Neural progenitor cell (in vitro differentiated cells): ENCODE data around the gene BTBD18. TPM values are rescaled to one million over a fixed set of nuclear protein-coding genes. Genes with fewer than 3 reads are reported as not detected.

Experiments
- DNase-seq: peaks from one replicate; pipeline ENCODE4 v3.0.0-alpha.2; 2016; ENCODE audit warnings: low spot score
- H2AFZ ChIP-seq: fragments of 200-600 bp; sonication (generic); replicated peaks from 2 replicates; pipeline ENCODE4 v1.6.1; 2016; ENCODE audit warnings: antibody characterized with exemption
- H3F3A ChIP-seq: fragments of 200-600 bp; sonication (generic); 2 replicates; pipeline ENCODE4 v1.6.1; 2016; ENCODE audit warnings: antibody characterized with exemption, low read depth
- H3K27ac ChIP-seq: fragments of 200-600 bp; sonication (generic); 2 replicates; pipeline ENCODE4 v1.5.1; 2016; ENCODE audit warnings: mild to moderate bottlenecking
- H3K27me3 ChIP-seq: fragments of 200-600 bp; sonication (generic); 2 replicates; pipeline ENCODE4 v1.6.1; 2016; ENCODE audit warnings: mild to moderate bottlenecking, moderate library complexity
- H3K36me3 ChIP-seq: fragments of 200-600 bp; sonication (generic); 2 replicates; pipeline ENCODE4 v1.5.1; 2016
- H3K4me1 ChIP-seq: fragments of 200-600 bp; sonication (generic); 2 replicates; pipeline ENCODE4 v1.6.1; 2016; ENCODE audit warnings: mixed run types
- H3K4me2 ChIP-seq: fragments of 200-600 bp; sonication (generic); 2 replicates; pipeline ENCODE4 v1.6.1; 2016
- H3K4me3 ChIP-seq: fragments of 200-600 bp; sonication (generic); 2 replicates; pipeline ENCODE4 v1.5.1; 2016
- H3K79me2 ChIP-seq: fragments of 200-600 bp; sonication (generic); 2 replicates; pipeline ENCODE4 v1.6.1; 2016; ENCODE audit warnings: low read depth
- H3K9ac ChIP-seq: fragments of 200-600 bp; sonication (generic); 2 replicates; pipeline ENCODE4 v1.6.1; 2016
- H3K9me3 ChIP-seq: fragments of 200-600 bp; sonication (generic); 2 replicates; pipeline ENCODE4 v1.5.1; 2016; ENCODE audit warnings: low read depth
- H4K20me1 ChIP-seq: fragments of 200-600 bp; sonication (generic); 2 replicates; pipeline ENCODE4 v1.6.1; 2016; ENCODE audit warnings: low read depth
- H3K27ac Mint-ChIP-seq: 3 replicates; pipeline ENCODE4 v1.8.0; 2021; ENCODE audit warnings: mixed read lengths
- H3K27me3 Mint-ChIP-seq: 2 replicates; pipeline ENCODE4 v1.8.0; 2022; ENCODE audit warnings: low read depth, mild to moderate bottlenecking, inconsistent platforms, moderate library complexity, mixed read lengths; ENCODE audit not compliant: insufficient read depth
- H3K36me3 Mint-ChIP-seq: 3 replicates; pipeline ENCODE4 v1.8.0; 2021; ENCODE audit warnings: mixed read lengths
- H3K4me1 Mint-ChIP-seq: 3 replicates; pipeline ENCODE4 v1.8.0; 2021; ENCODE audit warnings: mixed read lengths
- H3K4me3 Mint-ChIP-seq: 3 replicates; pipeline ENCODE4 v1.8.0; 2021; ENCODE audit warnings: mild to moderate bottlenecking, moderate library complexity, mixed read lengths
- H3K9me3 Mint-ChIP-seq: 3 replicates; pipeline ENCODE4 v1.8.0; 2020; ENCODE audit warnings: mixed read lengths
- CTCF ChIP-seq: fragments of 200-600 bp; sonication (generic); IDR thresholded peaks from 2 replicates; pipeline ENCODE4 v1.5.1; 2017; ENCODE audit warnings: antibody characterized with exemption, mild to moderate bottlenecking
- EZH2 ChIP-seq: fragments of 200-600 bp; sonication (generic); IDR thresholded peaks from 2 replicates; pipeline ENCODE4 v1.6.1; 2017; ENCODE audit warnings: antibody characterized with exemption, mild to moderate bottlenecking, moderate library complexity
- EZH2phosphoT487 ChIP-seq: fragments of 200-600 bp; sonication (generic); IDR thresholded peaks from 2 replicates; pipeline ENCODE4 v1.6.1; 2017; ENCODE audit warnings: antibody characterized with exemption
- total RNA-seq: library from RNA; depleted of rRNA; stranded (reverse); fragments of >200 nt; gene quantifications from 2 replicates; pipeline ENCODE4 v1.2.3, GENCODE V29; 2015; ENCODE audit warnings: low replicate concordance

Gene BTBD18
- total RNA-seq, 1 donor from 2014 or later: not detected

DNA sequence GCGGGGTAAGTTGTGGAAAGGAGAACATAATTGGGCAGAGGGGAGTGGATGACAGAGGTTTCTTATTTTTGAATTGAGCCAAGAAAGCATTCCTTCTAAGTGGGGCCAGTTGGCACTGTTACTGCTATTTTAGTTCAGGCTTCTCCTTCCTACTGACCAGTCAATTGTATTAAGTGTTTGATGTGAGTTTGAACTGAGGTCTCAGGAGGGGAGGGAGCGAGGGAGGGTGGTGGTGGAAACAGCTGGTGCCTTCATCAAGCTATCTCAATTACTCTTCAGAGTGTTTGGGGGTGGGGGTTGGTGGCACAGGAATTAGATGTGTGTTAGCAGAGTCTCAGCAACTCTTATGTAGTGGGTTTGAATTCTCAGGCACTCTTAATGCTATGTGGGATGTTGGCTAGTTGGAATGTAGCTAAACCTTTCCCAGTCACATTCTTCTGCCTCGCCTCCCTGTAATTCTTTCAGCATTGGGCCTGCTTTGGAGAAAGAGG is 24.5 kb upstream of the BTBD18 start:
- Mint-ChIP-seq H3K4me3 (peak overlapping the region; percentile 18), H3K36me3 (peaks cover 4% of the 10 kb centered on the region), H3K27me3 (no peaks in the 10 kb centered on the region), H3K9me3 (no peaks in the 10 kb centered on the region), H3K27ac (peak overlapping the region; percentile 80), H3K4me1 (peaks cover 58% of the 10 kb centered on the region)
- peak overlapping the region; percentile 98 for H3K27ac ChIP-seq
- H3K79me2 ChIP-seq: peaks cover 93% of the 10 kb centered on the region
- H3K4me2 ChIP-seq: peak overlapping the region; percentile 84
- H3K4me3 ChIP-seq: peak overlapping the region; percentile 34
- peaks cover 75% of the 10 kb centered on the region for H3F3A ChIP-seq
- TF ChIP-seq CTCF: no peak
- no peak for TF ChIP-seq EZH2phosphoT487
- no peak for TF ChIP-seq EZH2
- H4K20me1 ChIP-seq: peaks cover 98% of the 10 kb centered on the region
- no peaks in the 10 kb centered on the region for H3K9me3 ChIP-seq
- no peaks in the 10 kb centered on the region for H3K27me3 ChIP-seq
- H3K36me3 ChIP-seq: no peaks in the 10 kb centered on the region
- H3K9ac ChIP-seq: peak overlapping the region; percentile 17
- H3K4me1 ChIP-seq: peaks cover 63% of the 10 kb centered on the region
- H2AFZ ChIP-seq: no peak overlapping the region
- peak; percentile 69 for DNase-seq

GRCh38 chr11:57775491-57775890 is 23.9 kb upstream of the BTBD18 start:
- TF ChIP-seq EZH2phosphoT487 (no peak), EZH2 (no peak), CTCF (no peak)
- H4K20me1 ChIP-seq: peaks cover 98% of the 10 kb centered on the region
- no peaks in the 10 kb centered on the region for H3K27me3 ChIP-seq
- H3K9me3 ChIP-seq: no peaks in the 10 kb centered on the region
- no peaks in the 10 kb centered on the region for H3K27me3 Mint-ChIP-seq
- H3K4me1 ChIP-seq: peaks cover 57% of the 10 kb centered on the region
- H3K4me2 ChIP-seq: peak overlapping the region; percentile 84
- H3K36me3 Mint-ChIP-seq: peaks cover 4% of the 10 kb centered on the region
- peak overlapping the region; percentile 17 for H3K9ac ChIP-seq
- H3K4me3 Mint-ChIP-seq: no peak overlapping the region
- H3K27ac Mint-ChIP-seq: peak overlapping the region; percentile 80
- H3K4me1 Mint-ChIP-seq: peaks cover 53% of the 10 kb centered on the region
- H3K79me2 ChIP-seq: peaks cover 93% of the 10 kb centered on the region
- H3K27ac ChIP-seq: peak overlapping the region; percentile 98
- peaks cover 70% of the 10 kb centered on the region for H3F3A ChIP-seq
- H3K36me3 ChIP-seq: no peaks in the 10 kb centered on the region
- DNase-seq: no peak
- no peak overlapping the region for H2AFZ ChIP-seq
- peak overlapping the region; percentile 34 for H3K4me3 ChIP-seq
- no peaks in the 10 kb centered on the region for H3K9me3 Mint-ChIP-seq

DNA sequence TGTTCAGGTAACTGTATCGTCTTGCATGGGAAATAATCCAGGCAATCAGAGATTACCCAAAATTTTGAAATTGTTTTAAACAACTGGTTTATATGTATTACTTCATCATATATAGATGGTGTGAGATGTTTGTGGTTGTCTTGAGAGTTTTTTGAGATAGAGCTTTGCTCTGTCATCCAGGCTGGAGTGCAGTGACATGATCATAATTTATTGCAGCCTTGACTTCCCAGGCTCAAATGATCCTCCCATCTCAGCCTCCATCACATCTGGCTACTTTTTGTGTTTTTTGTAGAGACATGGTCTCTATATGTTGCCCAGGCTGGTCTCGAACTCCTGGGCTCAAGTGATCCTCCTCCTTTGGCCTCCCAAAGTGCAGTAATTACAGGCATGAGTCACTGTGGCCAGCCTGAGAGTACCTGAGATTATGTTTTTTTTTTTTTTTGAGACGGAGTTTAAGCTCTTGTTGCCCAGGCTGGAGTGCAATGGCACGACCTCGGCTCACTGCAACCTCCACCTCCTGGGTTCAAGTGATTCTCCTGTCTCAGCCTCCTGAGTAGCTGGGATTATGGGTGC is 21.5 kb upstream of the BTBD18 start:
- Histone ChIP-seq H3K4me2 (no peak overlapping the region), H3K4me3 (no peak overlapping the region), H3K27ac (no peak overlapping the region), H3K9ac (no peak overlapping the region), H2AFZ (no peak overlapping the region), H4K20me1 (peaks cover 94% of the 10 kb centered on the region), H3K9me3 (no peaks in the 10 kb centered on the region), H3K4me1 (peaks cover 36% of the 10 kb centered on the region), H3K27me3 (no peaks in the 10 kb centered on the region), H3F3A (peaks cover 46% of the 10 kb centered on the region), H3K36me3 (no peaks in the 10 kb centered on the region), H3K79me2 (peaks cover 99% of the 10 kb centered on the region)
- Mint-ChIP-seq H3K4me3 (no peak overlapping the region), H3K4me1 (peaks cover 35% of the 10 kb centered on the region), H3K36me3 (peaks cover 13% of the 10 kb centered on the region), H3K27me3 (no peaks in the 10 kb centered on the region), H3K9me3 (peaks cover 3% of the 10 kb centered on the region), H3K27ac (no peak overlapping the region)
- no peak for TF ChIP-seq CTCF
- no peak for TF ChIP-seq EZH2
- no peak for TF ChIP-seq EZH2phosphoT487
- no peak for DNase-seq
